Esophagus squamous epithelium (tissue), 5 donors: ENCODE data around the gene MAB21L1. TPM values are rescaled to one million over a fixed set of nuclear protein-coding genes. Genes with fewer than 3 reads are reported as not detected.

ENCODE experiments used
- DNase-seq: peaks from one replicate; lab custom pipeline; 2025; lab: John Stamatoyannopoulos, UW
- H3K27ac ChIP-seq, 4 donors: fragments of 200-600 bp; sonication (generic); one replicate each; pipeline ENCODE4 v1.5.1; 2016 to 2019; ENCODE audit warnings: mild to moderate bottlenecking in 1 of 4
- H3K27me3 ChIP-seq, 4 donors: fragments of 200-600 bp; sonication (generic); 1 replicate in 3 of 4; 2 replicates in 1 of 4; pipeline versions ENCODE4 v1.5.1 to v1.6.0; 2017 to 2021; ENCODE audit warnings: antibody characterized with exemption in 1 of 4
- H3K36me3 ChIP-seq, 3 donors: fragments of 200-600 bp; sonication (generic); one replicate each; pipeline ENCODE4 v1.5.1; 2016 to 2019
- H3K4me1 ChIP-seq, 3 donors: fragments of 200-600 bp; sonication (generic); one replicate each; pipeline ENCODE4 v1.5.1; 2017 to 2019
- H3K4me3 ChIP-seq, 4 donors: fragments of 200-600 bp; sonication (generic); 1 replicate in 3 of 4; 2 replicates in 1 of 4; pipeline ENCODE4 v1.5.1; 2016 to 2019; ENCODE audit warnings: mild to moderate bottlenecking in 2 of 4, moderate library complexity in 1 of 4
- H3K9me3 ChIP-seq, 3 donors: fragments of 200-600 bp; sonication (generic); one replicate each; pipeline ENCODE4 v1.5.1; 2016 to 2019
- POLR2A ChIP-seq, 4 donors: fragments of 450-650 bp; IDR thresholded peaks; one replicate each; pipeline ENCODE4 v1.6.1; 2017; ENCODE audit warnings: antibody characterized with exemption in 4 of 4, mild to moderate bottlenecking in 4 of 4, moderate library complexity in 3 of 4
- WGBS, 2 donors: methylation state at CpG; one replicate each; pipeline ENCODE4 v1.1.5; 2018; 5-methylcytosine and 5-hydroxymethylcytosine counted together
- intact Hi-C: fragments of 100-400 bp; cut with DNase I; formaldehyde crosslinking; loops from one replicate; pipeline ENCODE4 v1.15.0; 2022
- total RNA-seq, 4 donors: library from RNA; depleted of rRNA; stranded (reverse); fragments of >200 nt; gene quantifications; one replicate each; pipeline ENCODE4 v1.1.0, GENCODE V29; 2016
- TF ChIP-seq, protein P1 (sequence below), 6 experiments: fragments of 450-650 bp in 4 of 6; fragments of 200-600 bp in 2 of 6; sonication (generic) in 2 of 6; IDR thresholded peaks; one replicate each; pipeline ENCODE4 v1.5.1; 2016 to 2019; ENCODE audit warnings: antibody characterized with exemption in 6 of 6, mild to moderate bottlenecking in 4 of 6, moderate library complexity in 4 of 6
- donor health status: DM: yes; HTN: yes; CAD: no.

MAB21L1 gene
- total RNA-seq, 4 donors from 2014 or later = 0.13 to 0.32 (median 0.19) TPM; not detected in 1

DNA sequence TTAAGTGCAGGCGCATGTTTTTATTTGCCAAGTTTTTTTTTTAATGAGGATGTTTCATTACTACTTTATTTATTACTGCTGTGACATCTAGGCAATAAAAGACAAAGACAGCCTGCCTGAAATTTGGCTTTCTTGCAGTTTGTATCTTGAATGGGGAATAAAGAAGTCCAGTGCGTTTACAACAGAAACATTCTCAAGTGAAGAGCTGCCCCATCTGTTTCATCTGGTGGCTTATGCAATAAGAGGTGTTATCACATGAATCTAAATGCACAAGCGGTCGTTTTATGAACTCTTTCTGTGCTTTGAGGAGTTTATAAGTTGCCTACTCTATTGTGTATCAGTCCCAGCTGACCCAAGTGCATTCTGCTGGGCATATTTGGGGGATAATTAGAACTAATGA, 12.6 kb upstream of the MAB21L1 start:
- Histone ChIP-seq H3K4me1 (no peaks in the 10 kb centered on the region), H3K4me3 (no peak overlapping the region), H3K36me3 (no peaks in the 10 kb centered on the region), H3K27ac (no peak overlapping the region), H3K27me3 (no peaks in the 10 kb centered on the region), H3K9me3 (no peaks in the 10 kb centered on the region)
- TF ChIP-seq, protein P1, sequence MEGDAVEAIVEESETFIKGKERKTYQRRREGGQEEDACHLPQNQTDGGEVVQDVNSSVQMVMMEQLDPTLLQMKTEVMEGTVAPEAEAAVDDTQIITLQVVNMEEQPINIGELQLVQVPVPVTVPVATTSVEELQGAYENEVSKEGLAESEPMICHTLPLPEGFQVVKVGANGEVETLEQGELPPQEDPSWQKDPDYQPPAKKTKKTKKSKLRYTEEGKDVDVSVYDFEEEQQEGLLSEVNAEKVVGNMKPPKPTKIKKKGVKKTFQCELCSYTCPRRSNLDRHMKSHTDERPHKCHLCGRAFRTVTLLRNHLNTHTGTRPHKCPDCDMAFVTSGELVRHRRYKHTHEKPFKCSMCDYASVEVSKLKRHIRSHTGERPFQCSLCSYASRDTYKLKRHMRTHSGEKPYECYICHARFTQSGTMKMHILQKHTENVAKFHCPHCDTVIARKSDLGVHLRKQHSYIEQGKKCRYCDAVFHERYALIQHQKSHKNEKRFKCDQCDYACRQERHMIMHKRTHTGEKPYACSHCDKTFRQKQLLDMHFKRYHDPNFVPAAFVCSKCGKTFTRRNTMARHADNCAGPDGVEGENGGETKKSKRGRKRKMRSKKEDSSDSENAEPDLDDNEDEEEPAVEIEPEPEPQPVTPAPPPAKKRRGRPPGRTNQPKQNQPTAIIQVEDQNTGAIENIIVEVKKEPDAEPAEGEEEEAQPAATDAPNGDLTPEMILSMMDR (IDR thresholded peaks at IDR 0.05) = no peak
- TF ChIP-seq POLR2A (IDR thresholded peaks at IDR 0.05) = no peak
- 65 to 80% methylated on average over 4 of the region's 4 CpGs for WGBS, 2 donors
- intact Hi-C loops = no loop called here
- DNase-seq = no peak

DNA sequence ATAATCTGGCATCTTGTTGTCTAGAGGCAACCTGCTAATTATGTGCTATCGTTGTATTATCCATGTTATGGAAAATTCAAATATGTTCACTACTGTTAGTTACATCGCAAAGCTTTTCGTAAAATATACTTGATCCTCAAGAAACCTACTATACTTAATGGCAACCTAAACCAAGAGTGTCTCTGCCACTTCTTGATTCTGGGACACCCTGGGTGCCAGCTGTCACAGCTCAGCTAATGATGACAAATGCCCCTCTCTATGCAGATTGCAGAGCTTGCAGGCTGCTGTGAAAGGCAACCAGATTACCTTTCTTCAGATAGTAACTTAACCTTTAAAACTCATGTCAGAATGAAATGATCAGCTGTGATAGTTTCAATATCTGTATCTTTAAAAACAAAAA, 8.9 kb upstream of the MAB21L1 start:
- no peaks in the 10 kb centered on the region for H3K27me3 ChIP-seq
- no peak overlapping the region for H3K4me3 ChIP-seq
- 90 to 93% methylated on average over 3 of the region's 3 CpGs for WGBS, 2 donors
- H3K27ac ChIP-seq = no peak overlapping the region
- H3K9me3 ChIP-seq = no peaks in the 10 kb centered on the region
- no peaks in the 10 kb centered on the region for H3K4me1 ChIP-seq
- no peak for DNase-seq
- no peaks in the 10 kb centered on the region for H3K36me3 ChIP-seq
- intact Hi-C loops = no loop called here
- no peak for TF ChIP-seq POLR2A (IDR thresholded peaks at IDR 0.05)
- TF ChIP-seq, protein P1 (IDR thresholded peaks at IDR 0.05) = no peak

DNA sequence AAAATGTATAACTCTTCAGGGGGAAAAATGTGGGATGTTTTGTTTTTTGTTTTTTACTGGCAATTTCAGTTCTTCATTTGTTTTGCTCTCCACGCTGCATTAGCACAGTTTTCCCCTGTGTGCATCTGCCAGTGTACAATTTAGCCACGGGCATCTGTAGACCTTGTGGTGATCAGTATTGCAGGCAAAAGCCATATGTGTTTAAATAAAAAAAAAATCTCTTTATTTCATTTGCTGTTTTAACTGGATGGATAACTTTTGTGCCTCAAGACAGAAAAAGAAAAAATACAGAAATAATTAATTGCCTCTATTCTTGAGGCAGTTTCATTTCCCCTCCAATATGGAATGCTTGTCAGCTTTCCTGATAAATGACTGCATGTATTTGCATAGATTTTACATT, 7.9 kb upstream of the MAB21L1 start:
- intact Hi-C loops = no loop called here

DNA sequence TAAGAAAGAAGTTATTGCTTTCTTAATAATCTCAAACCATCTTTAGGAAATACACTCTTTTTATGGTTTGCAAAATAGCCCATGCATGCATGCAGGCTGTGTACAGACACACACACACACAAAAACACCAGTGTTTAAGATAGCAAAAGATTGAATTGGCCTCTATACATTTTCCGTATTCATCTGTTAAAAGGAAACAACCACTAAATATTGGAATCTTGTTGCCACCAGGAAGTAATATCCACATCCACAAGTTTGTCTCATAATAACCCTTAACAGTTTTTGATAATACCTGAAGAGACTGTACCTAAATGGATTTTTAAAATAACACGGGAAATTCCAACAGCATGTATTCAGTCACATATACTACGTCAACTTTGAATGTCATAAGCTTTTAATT, 7.3 kb upstream of the MAB21L1 start:
- WGBS, 2 donors = 88 to 97% methylated on average over 3 of the region's 3 CpGs
- Histone ChIP-seq H3K9me3 (no peaks in the 10 kb centered on the region), H3K4me1 (peaks cover 0 to under 1% (median 0%) of the 10 kb centered on the region in 3 donors), H3K27ac (no peak overlapping the region), H3K27me3 (peaks cover 0 to 12% (median 1%) of the 10 kb centered on the region in 4 donors), H3K4me3 (no peak overlapping the region), H3K36me3 (no peaks in the 10 kb centered on the region)
- no peak for DNase-seq
- intact Hi-C loops = no loop called here
- no peak for TF ChIP-seq POLR2A (IDR thresholded peaks at IDR 0.05)
- TF ChIP-seq, protein P1 (IDR thresholded peaks at IDR 0.05) = no peak

More for the DNA sequence above, 7.9 kb upstream of the MAB21L1 start:
- Histone ChIP-seq H3K4me1 (no peaks in the 10 kb centered on the region), H3K27ac (no peak overlapping the region), H3K9me3 (no peaks in the 10 kb centered on the region), H3K36me3 (no peaks in the 10 kb centered on the region), H3K27me3 (peaks cover 0 to 6% (median 0%) of the 10 kb centered on the region in 4 donors), H3K4me3 (no peak overlapping the region)
- DNase-seq = no peak
- no peak for TF ChIP-seq POLR2A (IDR thresholded peaks at IDR 0.05)
- TF ChIP-seq, protein P1 (IDR thresholded peaks at IDR 0.05) = no peak
- WGBS, 2 donors = 72 to 78% methylated on average over 2 of the region's 2 CpGs

DNA sequence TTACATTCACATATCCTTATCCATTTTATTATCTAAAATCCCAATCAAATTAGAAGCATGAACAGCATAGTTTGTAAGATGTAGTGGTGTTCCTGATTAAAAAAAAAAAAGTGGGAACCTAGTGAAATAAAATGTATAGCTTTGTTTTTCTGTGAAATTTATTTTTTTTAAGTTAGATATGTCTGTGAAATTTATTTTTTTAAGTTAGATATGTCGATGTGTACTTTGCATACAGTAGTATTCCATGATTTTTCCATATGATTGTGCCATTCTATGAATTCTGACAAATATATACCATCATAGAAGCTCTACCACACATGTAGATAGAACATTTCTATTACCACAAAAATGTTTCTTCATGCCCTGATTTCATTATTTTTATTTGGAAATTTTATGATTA, 6.0 kb upstream of the MAB21L1 start:
- Histone ChIP-seq H3K36me3 (no peaks in the 10 kb centered on the region), H3K27ac (no peak overlapping the region), H3K9me3 (no peaks in the 10 kb centered on the region), H3K4me3 (no peak overlapping the region), H3K27me3 (peaks cover 0 to 24% (median 5%) of the 10 kb centered on the region in 4 donors), H3K4me1 (peaks cover 0 to 7% (median 0%) of the 10 kb centered on the region in 3 donors)
- 82% methylated on average over 1 of the region's 1 CpG for WGBS, 2 donors
- intact Hi-C loops = no loop called here
- DNase-seq = no peak
- TF ChIP-seq, protein P1 (IDR thresholded peaks at IDR 0.05) = no peak
